GM18517 (cell line): ENCODE results near the gene GIT1.

Experiments
- ATAC-seq: cut with Tn5 transposase; IDR thresholded peaks from one replicate; pipeline ENCODE4 v1.9.1; 2021; ENCODE audit warnings: mild to moderate bottlenecking, moderate library complexity; ENCODE audit not compliant: unreplicated experiment

Gene GIT1

GRCh38 chr17:29616300-29617048 is 27.0 kb upstream of the GIT1 start:
- ATAC-seq: no peak

GRCh38 chr17:29615492-29616299 is 26.2 kb upstream of the GIT1 start:
- ATAC-seq: no peak

GRCh38 chr17:29615048-29615385 is 25.6 kb upstream of the GIT1 start:
- no peak for ATAC-seq

GRCh38 chr17:29614349-29615047 is 25.1 kb upstream of the GIT1 start:
- ATAC-seq: no peak

- ATAC-seq: no peak
Measured at GRCh38 chr17:29613856-29614255, 24.4 kb upstream of the GIT1 start.

- no peak for ATAC-seq
Measured at GRCh38 chr17:29613352-29613837, 23.9 kb upstream of the GIT1 start.

GRCh38 chr17:29612404-29613280 is 23.2 kb upstream of the GIT1 start:
- no peak for ATAC-seq

- no peak for ATAC-seq
Measured at GRCh38 chr17:29612094-29612403, 22.6 kb upstream of the GIT1 start.

GRCh38 chr17:29611351-29612093 is 22.1 kb upstream of the GIT1 start:
- no peak for ATAC-seq

- ATAC-seq: no peak
Measured at GRCh38 chr17:29610395-29610794, 20.9 kb upstream of the GIT1 start.

GRCh38 chr17:29608986-29609385 is 19.5 kb upstream of the GIT1 start:
- ATAC-seq: no peak

- ATAC-seq: no peak
Measured at GRCh38 chr17:29607557-29608195, 18.2 kb upstream of the GIT1 start.

- no peak for ATAC-seq
Measured at GRCh38 chr17:29603109-29603674, 13.7 kb upstream of the GIT1 start.

- no peak for ATAC-seq
Measured at GRCh38 chr17:29597361-29598172, 8.1 kb upstream of the GIT1 start.

- no peak for ATAC-seq
Measured at GRCh38 chr17:29596811-29597210, 7.4 kb upstream of the GIT1 start.

- no peak for ATAC-seq
Measured at GRCh38 chr17:29595943-29596774, 6.7 kb upstream of the GIT1 start.

- no peak for ATAC-seq
Measured at GRCh38 chr17:29595107-29595942, 5.9 kb upstream of the GIT1 start.
